Iris pigment epithelial cell (primary cell): ENCODE measurements around the gene ACAP1.

Experiments used
- DNase-seq: peaks from one replicate; pipeline ENCODE4 v3.0.0-alpha.2; 2011; ENCODE audit warnings: low read depth

Gene ACAP1

GRCh38 chr17:7312432-7313087, 23.8 kb upstream of the ACAP1 start:
- no peak for DNase-seq

- no peak for DNase-seq
These were observed 23.0 kb upstream of the ACAP1 start for GRCh38 chr17:7313088-7313889.

GRCh38 chr17:7313890-7314718, 22.2 kb upstream of the ACAP1 start:
- peak; percentile 42 for DNase-seq

DNA sequence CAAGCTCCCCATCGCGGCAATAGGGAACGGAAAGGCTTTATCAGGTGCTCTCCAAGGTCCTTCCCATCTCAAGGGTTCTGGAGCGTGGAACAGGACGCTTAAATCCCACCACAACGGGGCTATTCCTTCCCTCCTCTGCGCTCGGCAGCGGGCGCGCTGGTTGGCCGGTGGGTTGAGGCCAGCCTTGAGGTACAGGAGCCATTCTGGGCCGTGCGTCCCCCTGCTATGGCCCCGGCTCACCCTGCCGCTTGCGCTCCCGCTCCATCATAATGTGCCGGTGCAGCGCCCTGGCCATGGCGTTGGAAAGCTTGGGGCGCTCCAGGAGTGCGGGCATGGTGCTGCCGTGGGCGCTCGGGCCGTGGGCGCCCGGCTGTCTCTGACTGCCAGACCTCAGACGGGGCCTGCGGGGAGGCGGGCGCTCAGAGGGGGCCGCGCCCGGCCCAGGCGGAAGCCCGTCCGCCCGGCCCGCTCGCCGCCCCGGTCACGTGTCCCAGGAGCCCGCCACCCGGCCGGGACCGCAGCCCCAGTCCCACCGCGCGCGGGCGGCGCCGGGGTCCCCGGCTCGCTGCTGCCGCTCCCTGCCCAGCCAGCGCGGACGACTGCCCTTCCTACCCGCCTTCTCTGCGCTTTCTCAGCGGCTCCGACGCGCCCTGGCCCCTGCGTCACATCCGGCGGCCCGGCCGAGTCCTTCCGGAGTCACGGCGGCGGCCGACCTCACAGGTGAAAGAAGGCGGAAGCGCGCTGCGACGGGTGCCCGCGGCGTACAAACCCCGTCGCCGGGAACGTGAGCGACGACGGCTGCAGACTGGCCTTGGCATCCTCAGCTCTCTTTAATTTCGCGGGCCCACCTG, 21.4 kb upstream of the ACAP1 start, which contains the start of gene GPS2:
Gene GPS2, minus strand, starts transcription at position 642 of the 851 bp plus-strand sequence. Its CDS starts 308 bp downstream, at position 334.
- peak; percentile 84 for DNase-seq

- DNase-seq = no peak
These were observed 20.6 kb upstream of the ACAP1 start for GRCh38 chr17:7315570-7316235.

- DNase-seq = no peak
These were observed 19.0 kb upstream of the ACAP1 start for GRCh38 chr17:7317161-7317803.

DNA sequence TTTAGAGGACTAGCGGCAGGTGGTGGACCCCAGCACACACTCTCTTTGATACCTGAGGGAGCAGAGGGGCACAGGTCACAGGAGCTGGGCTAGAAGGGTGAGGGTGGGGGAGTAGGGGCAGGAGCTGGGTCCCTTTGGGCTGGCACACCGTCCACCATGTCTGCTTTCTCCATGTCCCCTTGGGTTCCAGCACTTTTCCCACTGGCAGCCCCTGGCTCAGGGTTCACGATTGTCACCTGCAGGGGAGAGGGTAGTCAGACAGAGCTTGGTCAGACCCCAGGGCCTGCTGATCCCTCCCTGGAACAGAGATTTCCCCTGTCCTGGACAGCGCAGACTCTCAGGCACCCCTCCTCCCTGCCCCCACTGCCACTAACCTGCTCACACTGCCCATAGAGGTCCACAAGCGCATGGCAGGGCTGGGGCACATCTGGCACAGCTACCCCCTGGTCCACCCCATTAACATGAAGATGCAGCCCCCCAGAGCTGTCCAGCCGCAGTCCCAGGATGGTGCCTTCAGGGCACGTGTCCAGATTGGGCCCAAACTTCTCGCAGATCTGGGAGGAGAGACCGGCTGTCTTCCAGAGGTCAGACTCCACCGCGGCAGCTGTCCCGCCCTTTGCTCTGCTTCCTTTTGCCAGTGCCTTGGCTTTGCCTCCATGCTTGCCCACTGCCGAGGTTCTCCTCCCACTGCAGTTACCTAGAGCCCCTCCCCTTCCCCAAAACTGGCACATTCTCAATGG, 18.0 kb upstream of the ACAP1 start:
- DNase-seq = no peak

DNA sequence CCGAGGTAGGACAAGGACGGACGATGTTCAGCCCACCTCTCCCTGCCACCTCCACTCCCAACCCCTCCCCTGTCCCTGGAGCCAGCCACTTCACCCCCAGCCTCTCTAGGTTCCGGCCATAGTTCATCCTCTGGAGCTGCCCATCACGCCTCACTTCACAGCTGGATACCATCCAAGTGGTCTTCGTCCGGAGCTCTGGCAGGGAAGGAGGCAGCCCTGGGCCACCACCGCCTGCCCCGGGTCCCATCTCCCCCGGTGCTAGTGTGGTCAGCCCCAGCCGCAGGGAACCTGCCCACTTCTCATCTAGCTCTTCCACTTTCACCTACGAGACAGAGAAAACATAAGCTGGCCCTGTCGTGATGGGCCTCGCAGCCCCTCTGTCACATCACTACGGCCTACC, 14.9 kb upstream of the ACAP1 start:
- DNase-seq = no peak

DNA sequence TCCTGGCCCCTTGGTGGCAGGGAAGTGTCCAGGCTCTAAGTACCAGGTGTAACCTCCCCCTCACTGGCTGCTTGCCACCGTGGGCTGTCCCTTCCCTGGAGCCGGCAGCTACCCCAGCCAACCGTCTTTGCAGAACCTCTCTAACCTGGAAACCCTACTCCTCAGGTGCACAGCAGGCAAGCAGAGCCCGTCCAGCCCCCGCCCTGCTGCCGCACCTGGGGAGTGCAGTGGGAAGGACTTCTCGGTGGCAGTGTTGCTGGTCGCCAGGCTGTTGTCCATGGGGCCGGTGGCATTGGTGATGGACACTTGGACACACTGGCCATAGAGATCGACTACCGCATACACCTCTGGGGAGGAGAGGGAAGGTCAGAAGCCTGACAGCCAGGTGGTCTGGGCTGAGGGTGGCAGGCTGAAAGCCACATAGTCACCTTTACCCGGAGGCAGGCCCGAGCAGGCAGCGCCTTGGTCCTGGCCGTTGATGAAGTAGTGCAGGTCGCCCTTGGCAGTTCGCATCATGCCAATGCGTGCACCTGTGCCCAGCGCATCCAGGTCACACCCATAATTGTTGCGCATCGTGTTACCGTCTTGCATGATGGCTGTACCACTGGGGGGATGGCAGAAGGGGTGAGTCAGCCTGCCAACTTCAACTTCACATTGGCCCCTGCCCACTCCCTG, 13.7 kb upstream of the ACAP1 start:
- DNase-seq = no peak

- no peak for DNase-seq
These were observed 12.4 kb upstream of the ACAP1 start for GRCh38 chr17:7323731-7324437.

DNA sequence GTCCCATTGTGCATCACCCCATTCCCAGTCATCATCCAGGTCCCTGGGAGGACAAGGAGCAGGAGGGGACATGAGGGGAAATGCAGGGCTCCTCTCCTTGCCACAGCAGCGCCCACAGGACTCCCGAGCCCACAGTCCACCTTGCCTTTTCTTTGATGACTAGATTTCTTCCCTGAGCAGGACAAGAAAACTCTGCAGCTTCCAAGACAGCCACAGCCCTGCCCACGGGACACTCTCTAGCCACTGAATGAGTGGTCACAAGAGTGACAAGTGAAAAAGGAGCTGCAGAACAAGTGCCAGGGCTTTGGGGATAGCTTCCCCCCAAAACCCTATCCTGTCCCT, 11.9 kb upstream of the ACAP1 start:
- DNase-seq = no peak

- DNase-seq = no peak
These were observed 11.2 kb upstream of the ACAP1 start for GRCh38 chr17:7325031-7325528.

GRCh38 chr17:7326186-7326585, 10.1 kb upstream of the ACAP1 start:
- no peak for DNase-seq

- no peak for DNase-seq
These were observed 9.3 kb upstream of the ACAP1 start for GRCh38 chr17:7327056-7327455.

DNA sequence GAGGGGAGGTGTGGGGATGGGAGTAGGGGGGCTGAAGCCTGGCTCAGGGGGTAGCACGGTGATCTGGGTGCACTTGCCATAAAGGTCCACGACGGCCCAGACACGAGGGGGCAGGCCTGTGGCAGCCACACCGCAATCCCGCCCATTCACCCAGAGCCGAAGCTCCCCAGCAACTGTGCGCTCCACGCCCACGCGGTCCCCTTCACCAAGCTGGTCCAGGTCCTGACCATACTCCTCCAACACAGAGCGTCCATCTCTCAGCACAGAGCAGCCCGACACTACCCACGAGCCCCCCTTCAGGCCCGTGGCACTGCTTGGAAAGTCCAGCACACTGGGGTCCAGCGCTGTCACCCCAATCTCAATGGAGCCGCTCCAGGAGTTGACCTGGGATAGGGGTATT, 8.8 kb upstream of the ACAP1 start:
- no peak for DNase-seq

- DNase-seq = no peak
These were observed 8.3 kb upstream of the ACAP1 start for GRCh38 chr17:7328009-7328408.

GRCh38 chr17:7328840-7329373, 7.4 kb upstream of the ACAP1 start, which contains the start of gene NEURL4:
Gene NEURL4 (minus strand): TSS chr17:7329335. CDS start chr17:7329312, 23 bp downstream.
- DNase-seq = no peak

GRCh38 chr17:7329374-7329996, 6.8 kb upstream of the ACAP1 start:
- DNase-seq = peak; percentile 99
